ENCODE data around the gene NDUFV1. TPM values are rescaled to one million over a fixed set of nuclear protein-coding genes. Genes with fewer than 3 reads are reported as not detected.
"Not testable (repeated sequence)": the region's sequence is repeated elsewhere in the genome, so short reads cannot be mapped to it uniquely, and the experiment has no call there.

NDUFV1 gene
- total RNA-seq, 1 donor from 2014 or later, result 180 TPM

- no peak overlapping the region for H3K27ac Mint-ChIP-seq
- peaks cover 8% of the 10 kb centered on the region for H3K9me3 Mint-ChIP-seq
- H3K36me3 Mint-ChIP-seq, result no peaks in the 10 kb centered on the region
- H3K4me1 Mint-ChIP-seq, result no peaks in the 10 kb centered on the region
- no peak for TF ChIP-seq CTCF (IDR thresholded peaks at IDR 0.05; ENCODE audit: unreplicated experiment)
- peaks cover 2% of the 10 kb centered on the region for H3K27me3 Mint-ChIP-seq (ENCODE audit: low read depth)
- no peak for DNase-seq (ENCODE audit: low spot score in 2 of 2, unreplicated experiment in 2 of 2)
- no peak overlapping the region for H3K4me3 Mint-ChIP-seq
These were observed 7.6 kb upstream of the NDUFV1 start for GRCh38 chr11:67599149-67599548.

GRCh38 chr11:67600324-67601029 is 6.3 kb upstream of the NDUFV1 start:
- H3K9me3 Mint-ChIP-seq, result peaks cover 8% of the 10 kb centered on the region
- H3K36me3 Mint-ChIP-seq, result no peaks in the 10 kb centered on the region
- H3K4me1 Mint-ChIP-seq, result no peaks in the 10 kb centered on the region
- peaks cover 2% of the 10 kb centered on the region for H3K27me3 Mint-ChIP-seq (ENCODE audit: low read depth)
- no peak for TF ChIP-seq CTCF (IDR thresholded peaks at IDR 0.05; ENCODE audit: unreplicated experiment)
- no peak for DNase-seq (ENCODE audit: low spot score in 2 of 2, unreplicated experiment in 2 of 2)
- no peak overlapping the region for H3K4me3 Mint-ChIP-seq
- no peak overlapping the region for H3K27ac Mint-ChIP-seq

- H3K27ac Mint-ChIP-seq, result no peak overlapping the region
- H3K4me1 Mint-ChIP-seq, result peaks cover 3% of the 10 kb centered on the region
- H3K9me3 Mint-ChIP-seq, result peaks cover 8% of the 10 kb centered on the region
- no peak for DNase-seq (ENCODE audit: low spot score in 2 of 2, unreplicated experiment in 2 of 2)
- no peak for TF ChIP-seq CTCF (IDR thresholded peaks at IDR 0.05; ENCODE audit: unreplicated experiment)
- H3K27me3 Mint-ChIP-seq (ENCODE audit: low read depth), result peaks cover 2% of the 10 kb centered on the region
- no peak overlapping the region for H3K4me3 Mint-ChIP-seq
- no peaks in the 10 kb centered on the region for H3K36me3 Mint-ChIP-seq
These were observed 5.6 kb upstream of the NDUFV1 start for GRCh38 chr11:67601098-67601497.

- peak overlapping the region; percentile 10 for H3K4me3 Mint-ChIP-seq
- H3K9me3 Mint-ChIP-seq; H3K36me3 Mint-ChIP-seq; H3K27ac Mint-ChIP-seq; H3K4me1 Mint-ChIP-seq; H3K27me3 Mint-ChIP-seq (ENCODE audit: low read depth); DNase-seq (ENCODE audit: low spot score in 2 of 2, unreplicated experiment in 2 of 2): not testable (repeated sequence)
These were observed 2.6 kb upstream of the NDUFV1 start for GRCh38 chr11:67604119-67604518.

- TF ChIP-seq CTCF (IDR thresholded peaks at IDR 0.05; ENCODE audit: unreplicated experiment), result no peak
- H3K27me3 Mint-ChIP-seq (ENCODE audit: low read depth), result peaks cover 2% of the 10 kb centered on the region
- no peak for DNase-seq (ENCODE audit: low spot score in 2 of 2, unreplicated experiment in 2 of 2)
- H3K27ac Mint-ChIP-seq, result no peak overlapping the region
- H3K36me3 Mint-ChIP-seq, result no peaks in the 10 kb centered on the region
- peaks cover 4% of the 10 kb centered on the region for H3K9me3 Mint-ChIP-seq
- H3K4me1 Mint-ChIP-seq, result peaks cover 9% of the 10 kb centered on the region
- H3K4me3 Mint-ChIP-seq, result no peak overlapping the region
These were observed 1.9 kb upstream of the NDUFV1 start for GRCh38 chr11:67604815-67605214.

GRCh38 chr11:67605231-67606011 is 1.3 kb upstream of the NDUFV1 start:
- TF ChIP-seq CTCF (IDR thresholded peaks at IDR 0.05; ENCODE audit: unreplicated experiment), result no peak
- peaks cover 9% of the 10 kb centered on the region for H3K4me1 Mint-ChIP-seq
- DNase-seq (ENCODE audit: low spot score in 2 of 2, unreplicated experiment in 2 of 2), result no peak
- no peaks in the 10 kb centered on the region for H3K36me3 Mint-ChIP-seq
- peaks cover 2% of the 10 kb centered on the region for H3K27me3 Mint-ChIP-seq (ENCODE audit: low read depth)
- peak overlapping the region; percentile 62 for H3K4me3 Mint-ChIP-seq
- peak overlapping the region; percentile 10 for H3K27ac Mint-ChIP-seq
- peaks cover 4% of the 10 kb centered on the region for H3K9me3 Mint-ChIP-seq
